GM12878 (cell line): ENCODE data around the gene JCHAIN. TPM values are rescaled to one million over a fixed set of nuclear protein-coding genes. Genes with fewer than 3 reads are reported as not detected.

Source experiments
- ATAC-seq: fragments of 200-7000 bp; cut with Tn5 transposase; 3 replicates; pipeline ENCODE4 v1.9.1; 2020; ENCODE audit warnings: mild to moderate bottlenecking, moderate library complexity
- BruUV-seq: library from RNA; stranded (reverse); fragments of 400-500 nt; replicated peaks from 2 replicates; lab custom pipeline; 2021; lab: Mats Ljungman, UMichigan
- CTCF ChIA-PET: fragments of 300-600 bp; sonication (Branson Sonifier 250); formaldehyde crosslinking; extraction: SDS; loops from one replicate; lab custom pipeline; 2021; ENCODE audit warnings: inconsistent platforms; lab: Yijun Ruan, JAX
- POLR2A ChIA-PET: fragments of 350-600 bp; formaldehyde crosslinking; extraction: SDS; loops from one replicate; lab custom pipeline; 2021; ENCODE audit warnings: inconsistent platforms; lab: Charles Lee
- RAD21 ChIA-PET: fragments of 300-600 bp; sonication (Branson Sonifier 250); formaldehyde crosslinking; loops from one replicate; lab custom pipeline; 2023; ENCODE audit warnings: antibody characterized with exemption; ENCODE audit not compliant: unreplicated experiment; lab: Charles Lee
- SMC1A ChIA-PET: fragments of 300-600 bp; sonication (Branson Sonifier 250); formaldehyde crosslinking; loops from one replicate; lab custom pipeline; 2023; ENCODE audit not compliant: unreplicated experiment, uncharacterized antibody; lab: Charles Lee
- DNase-seq: peaks from one replicate; pipeline ENCODE4 v3.0.0-alpha.2; 2011; ENCODE audit warnings: low read depth, low spot score
- FAIRE-seq: peaks from 3 replicates; lab custom pipeline; 2011; peaks lifted over from hg19 to GRCh38; lab: Jason Lieb, UNC
- H2AFZ ChIP-seq: 2 replicates; pipeline ENCODE4 v1.6.0; 2011; ENCODE audit warnings: low read depth, low read length, control low read depth; ENCODE audit not compliant: control insufficient read depth
- H3K27ac ChIP-seq: 2 replicates; pipeline ENCODE4 v1.5.1; 2011; ENCODE audit warnings: control low read depth; ENCODE audit not compliant: control insufficient read depth, insufficient read depth
- H3K27me3 ChIP-seq, 2 experiments: replicated peaks in 1 of 2; 2 replicates each; pipeline versions ENCODE4 v1.6.0 to v1.6.1; 2011; ENCODE audit warnings: low read length in 1 of 2; ENCODE audit not compliant: control insufficient read depth in 2 of 2, insufficient read depth in 2 of 2
- H3K36me3 ChIP-seq, 2 experiments: 2 replicates each; pipeline ENCODE4 v1.5.1; 2011; ENCODE audit warnings: low read length in 1 of 2; ENCODE audit not compliant: control insufficient read depth in 2 of 2, insufficient read depth in 2 of 2
- H3K4me1 ChIP-seq: 2 replicates; pipeline ENCODE4 v1.6.1; 2011; ENCODE audit warnings: mild to moderate bottlenecking, low read length, moderate library complexity, mixed read lengths; ENCODE audit not compliant: control insufficient read depth, insufficient read depth
- H3K4me2 ChIP-seq: 2 replicates; pipeline ENCODE4 v1.6.0; 2011; ENCODE audit warnings: control low read depth; ENCODE audit not compliant: control insufficient read depth, insufficient read depth
- H3K4me3 ChIP-seq: fragments of 200-600 bp; sonication (generic); 2 replicates; pipeline ENCODE4 v1.5.1; 2016
- H3K79me2 ChIP-seq: 2 replicates; pipeline ENCODE4 v1.6.0; 2011; ENCODE audit warnings: low read length; ENCODE audit not compliant: control insufficient read depth, insufficient read depth
- H3K9ac ChIP-seq: 2 replicates; pipeline ENCODE4 v1.8.0; 2011; ENCODE audit warnings: low read length, control low read depth, mixed read lengths; ENCODE audit not compliant: control insufficient read depth, insufficient read depth
- H3K9me3 ChIP-seq: replicated peaks from 3 replicates; pipeline ENCODE4 v1.5.1; 2011; ENCODE audit warnings: mild to moderate bottlenecking, low read length; ENCODE audit not compliant: control insufficient read depth, insufficient read depth
- H4K20me1 ChIP-seq: 2 replicates; pipeline ENCODE4 v1.6.0; 2011; ENCODE audit not compliant: control insufficient read depth, insufficient read depth
- EP300 ChIP-seq, 2 experiments: fragments of 150-350 bp in 1 of 2; IDR thresholded peaks; 2 replicates each; pipeline ENCODE4 v1.6.1; 2011 to 2012; ENCODE audit warnings: low read depth in 2 of 2, low read length in 2 of 2, borderline replicate concordance in 1 of 2, improper control_type of control experiment in 1 of 2, inconsistent platforms in 1 of 2; ENCODE audit not compliant: control insufficient read depth in 1 of 2
- ESRRA ChIP-seq: IDR thresholded peaks from 2 replicates; pipeline ENCODE4 v1.6.1; 2012; ENCODE audit warnings: mild to moderate bottlenecking, low read length, improper control_type of control experiment
- HDAC6 ChIP-seq: fragments of 200-600 bp; sonication (generic); IDR thresholded peaks from one replicate; pipeline ENCODE4 v1.8.0; 2017; ENCODE audit warnings: antibody characterized with exemption; ENCODE audit not compliant: unreplicated experiment
- IRF4 ChIP-seq: IDR thresholded peaks from 2 replicates; pipeline ENCODE4 v1.6.1; 2011; ENCODE audit warnings: low read depth, low read length
- MEF2A ChIP-seq: IDR thresholded peaks from 2 replicates; pipeline ENCODE4 v1.6.1; 2011; ENCODE audit warnings: low read depth, mild to moderate bottlenecking, low read length, moderate library complexity; ENCODE audit not compliant: insufficient read depth
- NFIC ChIP-seq: IDR thresholded peaks from 2 replicates; pipeline ENCODE4 v1.6.1; 2012; ENCODE audit warnings: low read depth, mild to moderate bottlenecking, inconsistent platforms, low read length, moderate library complexity
- NR2F1 ChIP-seq: fragments of 450-650 bp; conservative IDR thresholded peaks from 2 replicates; pipeline ENCODE4 v1.6.1; 2017; ENCODE audit warnings: mild to moderate bottlenecking
- RUNX3 ChIP-seq: IDR thresholded peaks from 2 replicates; pipeline ENCODE4 v1.6.1; 2012; ENCODE audit warnings: low read length, inconsistent platforms
- SMAD5 ChIP-seq: IDR thresholded peaks from 2 replicates; pipeline ENCODE4 v1.6.1; 2016; ENCODE audit warnings: antibody characterized with exemption, low read depth
- ZNF384 ChIP-seq: IDR thresholded peaks from 2 replicates; pipeline ENCODE4 v1.6.1; 2012; ENCODE audit warnings: low read depth, mild to moderate bottlenecking, low read length, improper control_type of control experiment, borderline replicate concordance
- whole genome bisulfite sequencing: methylation state at CpG from one replicate; pipeline ENCODE4 v1.1.6; 2016; ENCODE audit warnings: low lambda C conversion rate; ENCODE audit not compliant: insufficient replicate concordance, insufficient coverage; ENCODE audit errors: missing lambda C conversion rate; 5-methylcytosine and 5-hydroxymethylcytosine counted together
- in situ Hi-C: fragments of 300-500 bp; cut with MboI; formaldehyde crosslinking; loops from 9 replicates; pipeline ENCODE4 v1.14.3; 2018; ENCODE audit warnings: mixed read lengths
- intact Hi-C: fragments of 100-400 bp; cut with micrococcal nuclease; formaldehyde crosslinking; loops from one replicate; pipeline ENCODE4 v1.14.2; 2022; ENCODE audit not compliant: unreplicated experiment
- polyA plus RNA-seq, 11 experiments: library from polyadenylated mRNA; depleted of rRNA in 4 of 11; unstranded in 6 of 11; stranded (reverse) in 5 of 11; fragments of >200 nt; fragmentation: Nextera tagmentation in 4 of 11; fragmentation: Illumina TruSeq in 1 of 11; extraction: Ambion mirVana in 4 of 11; extraction: Trizol in 1 of 11; gene quantifications; 1 replicate in 1 of 11; 2 replicates in 10 of 11; pipeline versions ENCODE4 v1.2.1 to v1.2.3, GENCODE V29; 2011 to 2016; ENCODE audit warnings: inconsistent platforms in 2 of 11, missing spikeins in 2 of 11, low read depth in 1 of 11
- total RNA-seq, 4 experiments: library from RNA; depleted of rRNA in 3 of 4; stranded (reverse); fragments of >200 nt in 3 of 4; fragmentation: Illumina TruSeq in 1 of 4; extraction: Trizol in 1 of 4; gene quantifications; 2 replicates each; pipeline versions ENCODE4 v1.2.1 to v1.2.3, GENCODE V29; 2013 to 2021
- TF ChIP-seq, protein P1 (sequence below): fragments of 450-650 bp; IDR thresholded peaks from 2 replicates; pipeline ENCODE4 v1.6.1; 2016; ENCODE audit warnings: mild to moderate bottlenecking, moderate library complexity, borderline replicate concordance
- TF ChIP-seq, protein P2 (sequence below): IDR thresholded peaks from 2 replicates; pipeline ENCODE4 v1.6.1; 2012; ENCODE audit warnings: low read length, inconsistent platforms
- TF ChIP-seq, protein P3 (sequence below): IDR thresholded peaks from 2 replicates; pipeline ENCODE4 v1.6.1; 2011; ENCODE audit warnings: low read depth, mild to moderate bottlenecking, low read length, moderate library complexity, borderline replicate concordance; ENCODE audit errors: extremely low read depth
- TF ChIP-seq, protein P4 (sequence below): fragments of 450-650 bp; IDR thresholded peaks from 2 replicates; pipeline ENCODE4 v1.6.1; 2016; ENCODE audit warnings: mild to moderate bottlenecking

The JCHAIN gene
- total and polyA plus RNA-seq, 10 of the 15 experiments (the other 5 are each of a cell fraction or from before 2014, with no cell fraction given), result 188 to 1,045 (median 486) TPM

DNA sequence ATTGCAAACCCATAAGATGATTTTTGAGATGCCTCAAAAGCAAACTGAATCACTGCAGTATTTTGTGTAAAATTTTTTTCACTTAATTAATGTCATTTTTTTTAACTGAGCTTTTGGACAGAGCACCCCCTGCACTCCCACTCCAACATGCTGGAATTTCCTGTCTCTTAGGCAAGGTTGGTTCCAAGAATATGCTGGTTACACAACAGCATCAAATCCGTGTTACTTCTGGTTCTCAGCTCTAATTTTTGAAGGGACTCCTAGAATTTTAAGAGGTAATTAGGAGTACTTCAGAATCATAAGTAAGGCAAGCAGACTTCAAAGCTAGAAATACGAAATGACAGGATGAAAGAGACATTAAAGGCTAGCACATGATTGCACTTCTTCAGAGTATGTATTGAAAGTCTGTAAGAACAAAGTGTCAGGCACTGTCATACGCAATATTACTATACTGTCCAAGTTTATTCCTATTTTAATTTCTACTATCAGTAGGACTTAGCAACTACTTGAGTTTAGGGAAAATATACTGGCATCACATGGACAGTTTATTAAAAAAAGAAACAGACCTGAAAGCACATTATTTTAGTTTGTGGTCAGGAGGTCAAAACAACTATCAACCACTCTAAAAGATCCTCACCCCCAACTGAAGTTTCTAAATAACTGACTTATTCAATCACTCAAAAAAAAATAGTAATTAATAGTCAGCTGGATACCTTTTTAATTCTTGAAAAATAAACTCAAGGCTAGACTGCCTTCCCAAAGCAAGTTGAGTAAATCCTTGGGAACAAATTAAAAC, 1.6 kb upstream of the JCHAIN start:
- peaks cover 11% of the 10 kb centered on the region for H3K79me2 ChIP-seq
- H3K9ac ChIP-seq, result no peak overlapping the region
- TF ChIP-seq, protein P1, sequence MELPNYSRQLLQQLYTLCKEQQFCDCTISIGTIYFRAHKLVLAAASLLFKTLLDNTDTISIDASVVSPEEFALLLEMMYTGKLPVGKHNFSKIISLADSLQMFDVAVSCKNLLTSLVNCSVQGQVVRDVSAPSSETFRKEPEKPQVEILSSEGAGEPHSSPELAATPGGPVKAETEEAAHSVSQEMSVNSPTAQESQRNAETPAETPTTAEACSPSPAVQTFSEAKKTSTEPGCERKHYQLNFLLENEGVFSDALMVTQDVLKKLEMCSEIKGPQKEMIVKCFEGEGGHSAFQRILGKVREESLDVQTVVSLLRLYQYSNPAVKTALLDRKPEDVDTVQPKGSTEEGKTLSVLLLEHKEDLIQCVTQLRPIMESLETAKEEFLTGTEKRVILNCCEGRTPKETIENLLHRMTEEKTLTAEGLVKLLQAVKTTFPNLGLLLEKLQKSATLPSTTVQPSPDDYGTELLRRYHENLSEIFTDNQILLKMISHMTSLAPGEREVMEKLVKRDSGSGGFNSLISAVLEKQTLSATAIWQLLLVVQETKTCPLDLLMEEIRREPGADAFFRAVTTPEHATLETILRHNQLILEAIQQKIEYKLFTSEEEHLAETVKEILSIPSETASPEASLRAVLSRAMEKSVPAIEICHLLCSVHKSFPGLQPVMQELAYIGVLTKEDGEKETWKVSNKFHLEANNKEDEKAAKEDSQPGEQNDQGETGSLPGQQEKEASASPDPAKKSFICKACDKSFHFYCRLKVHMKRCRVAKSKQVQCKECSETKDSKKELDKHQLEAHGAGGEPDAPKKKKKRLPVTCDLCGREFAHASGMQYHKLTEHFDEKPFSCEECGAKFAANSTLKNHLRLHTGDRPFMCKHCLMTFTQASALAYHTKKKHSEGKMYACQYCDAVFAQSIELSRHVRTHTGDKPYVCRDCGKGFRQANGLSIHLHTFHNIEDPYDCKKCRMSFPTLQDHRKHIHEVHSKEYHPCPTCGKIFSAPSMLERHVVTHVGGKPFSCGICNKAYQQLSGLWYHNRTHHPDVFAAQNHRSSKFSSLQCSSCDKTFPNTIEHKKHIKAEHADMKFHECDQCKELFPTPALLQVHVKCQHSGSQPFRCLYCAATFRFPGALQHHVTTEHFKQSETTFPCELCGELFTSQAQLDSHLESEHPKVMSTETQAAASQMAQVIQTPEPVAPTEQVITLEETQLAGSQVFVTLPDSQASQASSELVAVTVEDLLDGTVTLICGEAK, result no peak
- TF ChIP-seq ZNF384, result 0 out of 2 replicates have a peak, but pooled peaks have one; percentile 34
- TF ChIP-seq, protein P2, sequence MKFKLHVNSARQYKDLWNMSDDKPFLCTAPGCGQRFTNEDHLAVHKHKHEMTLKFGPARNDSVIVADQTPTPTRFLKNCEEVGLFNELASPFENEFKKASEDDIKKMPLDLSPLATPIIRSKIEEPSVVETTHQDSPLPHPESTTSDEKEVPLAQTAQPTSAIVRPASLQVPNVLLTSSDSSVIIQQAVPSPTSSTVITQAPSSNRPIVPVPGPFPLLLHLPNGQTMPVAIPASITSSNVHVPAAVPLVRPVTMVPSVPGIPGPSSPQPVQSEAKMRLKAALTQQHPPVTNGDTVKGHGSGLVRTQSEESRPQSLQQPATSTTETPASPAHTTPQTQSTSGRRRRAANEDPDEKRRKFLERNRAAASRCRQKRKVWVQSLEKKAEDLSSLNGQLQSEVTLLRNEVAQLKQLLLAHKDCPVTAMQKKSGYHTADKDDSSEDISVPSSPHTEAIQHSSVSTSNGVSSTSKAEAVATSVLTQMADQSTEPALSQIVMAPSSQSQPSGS, result peak; percentile 37; the same call in 1 of the 2 replicates
- peak; percentile 79 for TF ChIP-seq NR2F1
- TF ChIP-seq, protein P3, sequence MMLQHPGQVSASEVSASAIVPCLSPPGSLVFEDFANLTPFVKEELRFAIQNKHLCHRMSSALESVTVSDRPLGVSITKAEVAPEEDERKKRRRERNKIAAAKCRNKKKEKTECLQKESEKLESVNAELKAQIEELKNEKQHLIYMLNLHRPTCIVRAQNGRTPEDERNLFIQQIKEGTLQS, result no peak
- TF ChIP-seq ESRRA, result no peak
- peak; percentile 62 for TF ChIP-seq NFIC
- no peak for TF ChIP-seq IRF4
- TF ChIP-seq, protein P4, sequence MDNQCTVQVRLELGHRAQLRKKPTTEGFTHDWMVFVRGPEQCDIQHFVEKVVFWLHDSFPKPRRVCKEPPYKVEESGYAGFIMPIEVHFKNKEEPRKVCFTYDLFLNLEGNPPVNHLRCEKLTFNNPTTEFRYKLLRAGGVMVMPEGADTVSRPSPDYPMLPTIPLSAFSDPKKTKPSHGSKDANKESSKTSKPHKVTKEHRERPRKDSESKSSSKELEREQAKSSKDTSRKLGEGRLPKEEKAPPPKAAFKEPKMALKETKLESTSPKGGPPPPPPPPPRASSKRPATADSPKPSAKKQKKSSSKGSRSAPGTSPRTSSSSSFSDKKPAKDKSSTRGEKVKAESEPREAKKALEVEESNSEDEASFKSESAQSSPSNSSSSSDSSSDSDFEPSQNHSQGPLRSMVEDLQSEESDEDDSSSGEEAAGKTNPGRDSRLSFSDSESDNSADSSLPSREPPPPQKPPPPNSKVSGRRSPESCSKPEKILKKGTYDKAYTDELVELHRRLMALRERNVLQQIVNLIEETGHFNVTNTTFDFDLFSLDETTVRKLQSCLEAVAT, result peak; percentile 18; the same call in 1 of the 2 replicates
- TF ChIP-seq SMAD5, result no peak
- no peak for TF ChIP-seq HDAC6
- TF ChIP-seq RUNX3, result peak; percentile 82
- TF ChIP-seq MEF2A, result peak; percentile 69; the same call in 1 of the 2 replicates
- 0 out of 4 replicates have a peak, but pooled peaks of 1 of the 2 experiments have one; percentile 24 for TF ChIP-seq EP300 (IDR thresholded peaks at IDR 0.05; ENCODE audit: borderline replicate concordance in 1 of 2, control insufficient read depth in 1 of 2, low read depth in 2 of 2, low read length in 2 of 2)

More for the DNA sequence above, 1.6 kb upstream of the JCHAIN start:
- ChIA-PET POLR2A (interaction anchor here (0.9 to 2.8 kb wide), 6 partner anchors 9 to 68 kb away, joined by 3 to 28 read pairs (median 4); no protein-coding TSS in a partner anchor), SMC1A (interaction anchor here (0.7 to 13.0 kb wide), 8 partner anchors 12 to 501 kb away, joined by 3 to 170 read pairs (median 4); no protein-coding TSS in a partner anchor), CTCF (interaction anchor here (1.0 to 4.4 kb wide), 7 partner anchors 10 to 336 kb away, joined by 3 to 25 read pairs (median 3); partner anchors contain the start of gene GRSF1), RAD21 (interaction anchor here (0.7 to 5.8 kb wide), 6 partner anchors 9 to 161 kb away, joined by 3 to 44 read pairs (median 4); no protein-coding TSS in a partner anchor)
- in situ Hi-C loops (no loop called here), intact Hi-C loops (loop anchor here (1.0 kb wide), 1 partner anchor 11 kb away; no protein-coding TSS in a partner anchor)
- 41% methylated on average over 3 of the region's 3 CpGs for WGBS
- DNase-seq, result no peak
- Histone ChIP-seq H3K4me3 (no peak overlapping the region), H3K4me1 (peaks cover 9% of the 10 kb centered on the region), H3K9me3 (no peaks in the 10 kb centered on the region), H4K20me1 (no peaks in the 10 kb centered on the region), H3K4me2 (peak overlapping the region; percentile 35; the same call in 1 of the 2 replicates), H2AFZ (peak overlapping the region; percentile 26), H3K27me3 (no peaks in the 10 kb centered on the region), H3K27ac (no peak overlapping the region), H3K36me3 (no peaks in the 10 kb centered on the region)
- peak; percentile 59 for ATAC-seq
- BruUV-seq, result no TSS peak
- no peak for FAIRE-seq
